HFF-Myc (cell line): ENCODE measurements around the gene MRPL46.

ENCODE experiments used
- DNase-seq: peaks from one replicate; pipeline ENCODE4 v3.0.0-alpha.2; 2011; ENCODE audit warnings: low read depth; ENCODE audit errors: extremely low read depth
- H3K4me3 ChIP-seq: replicated peaks from 2 replicates; pipeline ENCODE4 v1.5.1; 2011; ENCODE audit warnings: low read depth, mild to moderate bottlenecking, control low read depth, low read length
- CTCF ChIP-seq: IDR thresholded peaks from 2 replicates; pipeline ENCODE4 v1.5.1; 2012; ENCODE audit warnings: mild to moderate bottlenecking, low read depth, low read length, control low read depth; ENCODE audit errors: missing control alignments

Gene MRPL46

GRCh38 chr15:88423331-88423730, 43.9 kb downstream of the MRPL46 start:
- DNase-seq = no peak
- no peak overlapping the region for H3K4me3 ChIP-seq
- no peak for TF ChIP-seq CTCF

GRCh38 chr15:88419830-88420229, 47.4 kb downstream of the MRPL46 start:
- no peak for TF ChIP-seq CTCF
- no peak for DNase-seq
- H3K4me3 ChIP-seq = no peak overlapping the region
